HG03354 (cell line): ENCODE results near the gene CTXND1.

ENCODE experiments used
- ATAC-seq: cut with Tn5 transposase; IDR thresholded peaks from one replicate; pipeline ENCODE4 v1.9.1; 2021; ENCODE audit warnings: mild to moderate bottlenecking; ENCODE audit not compliant: unreplicated experiment, poor library complexity, severe bottlenecking

CTXND1 gene

DNA sequence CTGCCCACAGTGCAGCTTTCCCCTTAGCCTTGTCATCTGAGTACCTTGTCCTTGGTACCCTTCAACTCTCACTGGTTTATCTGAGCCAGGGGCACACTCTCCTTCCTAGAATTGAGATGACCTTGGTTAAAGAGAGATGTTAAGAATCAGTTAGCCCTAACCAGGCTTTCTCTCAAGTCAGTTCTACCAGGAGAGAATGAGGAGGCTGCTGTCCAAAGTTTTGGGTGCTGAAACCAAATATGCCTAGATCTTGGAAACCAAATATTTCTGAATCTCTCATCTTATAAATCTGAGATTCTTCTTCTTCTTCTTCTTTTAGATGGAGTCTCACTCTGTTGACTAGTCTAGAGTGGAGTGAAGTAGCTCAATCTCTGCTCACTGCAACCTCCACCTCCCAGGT, 12.0 kb upstream of the CTXND1 start:
- no peak for ATAC-seq

DNA sequence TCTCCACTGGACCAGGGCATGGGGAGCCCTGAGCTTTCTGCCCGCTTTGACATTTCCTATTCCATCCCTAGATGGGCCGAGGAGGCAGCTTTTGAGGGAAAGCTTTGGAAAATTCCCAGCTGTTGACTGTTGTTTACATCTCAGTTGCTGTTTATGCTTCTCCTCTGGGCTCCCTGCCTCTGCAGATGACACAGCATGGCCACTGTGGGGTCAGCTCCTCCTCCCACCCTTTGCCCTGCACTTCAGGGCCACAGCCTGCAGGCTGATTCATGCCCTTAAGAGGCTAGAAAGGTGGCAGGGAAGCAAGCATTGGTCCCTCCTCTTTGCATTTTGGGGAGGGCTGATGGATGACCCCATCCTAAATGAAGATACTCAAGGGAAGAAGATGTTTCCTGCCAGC, 8.5 kb upstream of the CTXND1 start:
- no peak for ATAC-seq

DNA sequence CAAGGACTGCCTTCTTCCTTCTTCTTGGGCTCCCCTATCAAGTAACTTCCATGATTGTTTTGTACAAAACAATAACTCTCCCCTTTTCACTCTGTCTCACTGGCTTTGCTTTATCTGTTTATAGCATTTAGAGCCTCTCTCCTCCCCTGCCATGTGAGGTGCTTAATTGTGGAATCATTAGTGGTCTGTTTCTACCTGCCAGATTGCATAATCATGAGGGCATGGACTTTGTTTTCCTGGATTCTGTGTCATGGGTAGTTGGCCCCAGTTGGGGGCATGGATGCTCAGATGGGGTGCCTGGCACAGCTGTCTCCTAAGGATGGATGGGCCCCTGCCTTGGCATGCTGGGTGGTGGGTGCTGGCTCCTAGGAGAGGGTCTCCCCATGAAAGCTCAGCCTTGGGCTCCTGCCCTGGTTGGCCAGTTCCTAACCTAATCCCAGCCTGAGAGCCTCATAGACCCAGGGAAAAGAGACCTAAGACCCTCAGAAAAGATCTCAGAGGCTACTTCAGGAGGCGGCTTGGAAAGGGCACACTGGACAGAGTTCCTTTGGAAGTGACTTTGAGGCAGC, 8.0 kb upstream of the CTXND1 start:
- ATAC-seq: no peak

DNA sequence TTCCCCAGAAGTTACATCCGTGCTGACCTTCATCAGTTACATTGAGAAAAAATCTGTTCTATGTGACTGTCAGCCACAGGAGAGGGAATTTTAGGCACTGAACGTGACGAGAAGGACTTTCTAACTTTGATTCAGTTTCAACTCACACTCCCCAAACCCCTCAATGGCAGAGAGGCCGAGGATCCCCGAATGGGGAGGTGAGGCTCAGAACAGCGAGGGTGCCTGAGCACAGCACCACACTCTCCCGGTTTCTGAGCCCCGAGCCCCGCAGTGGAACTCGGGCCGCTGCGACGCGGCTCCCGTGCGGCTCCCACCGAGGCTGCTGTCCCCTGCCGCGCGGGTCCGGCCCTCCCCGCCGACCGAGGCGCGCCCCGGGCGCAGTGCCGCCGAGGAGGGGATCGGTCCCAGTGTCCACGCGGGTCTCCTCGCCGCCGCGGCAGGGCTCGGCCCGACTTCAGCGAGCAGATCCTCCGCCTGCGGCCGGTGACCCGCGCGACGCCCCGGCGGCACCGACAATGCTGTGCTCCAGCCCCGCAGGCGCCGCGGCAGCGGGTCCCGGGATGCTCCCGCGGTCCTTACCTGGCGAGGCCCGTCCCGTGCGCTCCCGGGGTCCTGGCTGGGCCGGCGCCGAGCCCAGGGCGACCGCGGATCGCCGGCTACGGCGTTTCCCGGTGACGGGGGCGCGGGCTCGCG, 439 bp downstream of the CTXND1 start:
- ATAC-seq: no peak

DNA sequence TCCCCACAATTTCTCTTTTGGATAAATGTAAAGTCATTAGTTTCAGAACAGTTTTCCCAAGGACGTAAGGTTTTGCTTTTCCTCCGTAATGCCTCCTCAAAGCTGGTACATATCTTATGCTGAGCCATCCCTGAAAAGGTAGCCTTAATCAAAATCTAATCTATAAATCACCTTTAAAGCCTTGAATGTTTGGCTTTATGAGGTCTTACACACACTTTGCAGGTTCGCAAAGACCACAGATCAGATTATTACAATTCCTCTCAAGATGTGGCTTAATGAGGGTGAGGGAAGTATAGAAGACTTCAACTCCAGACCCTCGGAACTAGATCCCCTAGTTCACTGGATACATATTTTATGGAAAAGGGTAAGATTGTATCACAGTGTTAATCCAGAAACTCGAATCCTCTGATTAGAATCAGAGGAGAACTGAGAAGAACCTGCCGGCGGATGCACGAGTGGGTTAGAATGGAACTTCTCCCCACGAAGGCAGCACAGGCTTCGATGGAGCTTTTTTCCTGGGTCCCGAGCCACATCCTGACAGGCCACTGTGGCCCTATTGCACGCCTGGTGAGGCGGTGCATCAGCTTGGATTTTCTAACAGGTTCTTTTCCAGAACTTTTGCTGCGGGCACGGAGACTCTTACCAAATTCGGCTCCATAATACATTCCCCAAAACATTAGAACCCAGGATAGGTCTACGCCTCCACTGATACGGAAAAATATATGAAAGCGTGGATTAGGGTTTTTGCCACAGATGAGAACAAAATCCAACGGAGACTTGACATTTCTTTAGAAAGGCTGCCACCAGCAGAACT, 1.2 kb downstream of the CTXND1 start:
- no peak for ATAC-seq

DNA sequence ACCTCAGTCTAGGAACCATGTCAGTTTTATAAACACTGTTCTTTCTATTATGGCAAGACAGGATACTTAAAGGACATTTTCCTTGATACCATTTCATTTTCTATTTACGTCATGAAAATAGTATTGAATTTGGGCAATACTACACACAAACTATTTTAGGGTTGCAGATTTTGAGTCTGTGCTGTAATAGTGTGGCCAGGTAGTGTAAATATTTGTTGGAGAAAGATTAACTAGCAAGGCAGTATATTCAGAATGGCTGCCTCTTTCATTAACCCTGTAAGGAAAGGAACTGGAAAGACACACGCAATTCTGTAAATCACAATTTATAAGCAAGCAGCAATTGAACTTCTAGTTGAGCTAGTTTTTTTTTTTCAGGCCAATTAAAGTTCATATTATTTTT, 2.0 kb downstream of the CTXND1 start:
- ATAC-seq: no peak

DNA sequence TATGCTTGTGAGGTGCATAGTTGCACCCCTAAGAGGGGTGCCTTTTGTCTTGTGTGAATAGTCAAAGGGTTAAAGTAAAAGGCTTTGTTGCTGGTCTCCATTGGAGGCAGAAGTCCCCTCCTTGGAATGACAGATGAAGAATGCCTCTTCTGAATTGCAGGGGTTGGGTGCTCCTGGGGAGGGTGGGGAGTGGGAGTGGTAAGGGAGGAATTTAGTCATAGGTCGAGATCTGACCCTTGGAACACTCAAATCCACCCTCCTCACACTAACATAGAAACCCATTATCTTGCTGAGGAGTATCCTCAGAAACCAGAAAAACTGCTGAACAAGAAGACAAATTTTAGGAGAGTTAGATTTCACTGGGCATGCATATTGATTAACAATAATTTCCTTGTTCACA, 4.7 kb downstream of the CTXND1 start:
- ATAC-seq: no peak

DNA sequence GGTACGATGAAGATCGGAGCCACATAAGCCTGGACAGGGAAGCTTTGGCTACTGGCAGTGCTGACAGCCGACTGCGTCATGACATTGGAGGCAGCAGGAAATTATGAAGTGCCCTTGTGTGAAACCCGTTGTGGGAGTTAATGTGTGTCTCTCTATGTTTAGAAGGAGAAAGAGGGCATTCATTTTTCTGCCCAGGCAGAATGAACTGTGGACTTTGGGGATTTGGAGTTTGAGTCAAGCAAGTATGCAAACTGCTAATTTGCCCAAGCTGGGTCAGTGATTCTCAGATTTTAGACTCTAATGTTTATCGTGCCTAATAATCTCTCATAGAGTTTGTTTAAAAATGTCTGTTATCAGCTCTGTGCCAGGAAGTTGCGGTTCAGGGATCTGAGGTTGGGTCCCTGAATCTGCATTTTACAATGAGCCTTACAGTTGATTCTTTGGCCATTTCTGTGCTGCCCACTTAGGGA, 5.6 kb downstream of the CTXND1 start:
- ATAC-seq: no peak

DNA sequence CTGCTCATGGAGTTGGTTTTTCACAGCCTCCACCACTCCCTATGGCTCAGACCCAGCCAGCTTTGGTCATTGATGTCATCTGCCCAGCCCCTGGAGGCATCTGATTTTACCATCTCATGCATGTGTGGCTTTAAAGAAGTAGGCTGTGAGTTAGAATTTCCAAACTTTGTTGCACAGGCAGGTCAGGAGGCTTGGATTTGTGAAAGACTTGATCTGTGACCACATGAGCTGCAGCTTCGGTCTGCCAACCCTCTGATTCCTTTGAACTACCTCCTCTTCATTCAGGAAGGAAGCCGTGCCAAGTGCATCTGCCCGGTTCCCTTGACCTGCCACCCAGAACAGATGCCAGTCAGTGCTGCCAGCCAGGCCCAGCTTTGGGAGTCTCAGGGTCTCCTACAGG, 9.2 kb downstream of the CTXND1 start:
- ATAC-seq: no peak

DNA sequence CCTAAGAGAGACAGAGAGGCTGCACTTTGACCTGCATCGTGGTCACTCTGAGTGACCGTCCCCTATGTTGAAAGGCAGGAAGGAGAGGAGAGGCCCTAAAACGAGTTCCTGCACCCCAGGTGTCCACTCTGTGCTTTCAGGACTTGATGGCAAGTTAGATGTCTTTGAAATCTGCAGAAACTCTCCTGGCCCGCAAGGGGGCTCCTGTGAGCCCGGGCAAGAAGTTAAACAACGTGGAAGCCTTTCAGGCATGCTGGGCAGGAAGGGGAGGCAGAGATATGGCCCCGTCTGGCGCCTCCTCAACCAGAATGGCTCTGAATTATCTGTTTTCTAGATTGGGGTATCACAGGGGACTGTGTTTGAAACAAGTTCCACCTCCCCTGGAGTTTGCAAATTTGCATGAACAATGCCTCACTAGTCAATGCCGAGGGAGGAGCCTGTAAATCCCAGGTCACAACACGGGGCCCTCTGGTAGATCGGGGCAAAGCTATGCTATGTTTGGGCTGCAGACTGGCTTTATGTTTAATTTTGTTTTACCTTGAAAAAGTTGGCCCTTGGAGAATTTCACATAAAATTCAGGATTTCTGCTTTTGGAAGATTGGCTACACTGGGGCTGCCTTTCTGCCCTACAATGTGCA, 9.8 kb downstream of the CTXND1 start:
- no peak for ATAC-seq

DNA sequence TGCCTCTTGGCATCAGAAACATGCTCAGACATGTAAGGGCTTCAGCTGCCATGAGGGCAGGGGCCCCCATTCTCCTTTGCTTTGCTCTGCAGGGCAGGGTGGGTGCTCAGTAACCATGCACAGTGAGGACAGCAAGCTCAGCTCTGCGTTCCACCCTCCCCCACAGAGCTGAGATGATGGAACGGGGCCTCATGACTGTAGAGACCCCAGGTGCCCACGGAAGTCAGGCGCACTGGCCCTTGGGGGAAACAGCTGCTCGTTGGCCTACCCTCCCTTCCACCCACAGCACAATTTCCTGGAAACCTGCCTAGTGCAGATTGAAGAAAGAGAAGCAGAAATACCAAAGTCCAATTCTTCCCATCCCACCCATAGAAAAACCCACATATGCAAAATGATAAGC, 10.5 kb downstream of the CTXND1 start:
- no peak for ATAC-seq

DNA sequence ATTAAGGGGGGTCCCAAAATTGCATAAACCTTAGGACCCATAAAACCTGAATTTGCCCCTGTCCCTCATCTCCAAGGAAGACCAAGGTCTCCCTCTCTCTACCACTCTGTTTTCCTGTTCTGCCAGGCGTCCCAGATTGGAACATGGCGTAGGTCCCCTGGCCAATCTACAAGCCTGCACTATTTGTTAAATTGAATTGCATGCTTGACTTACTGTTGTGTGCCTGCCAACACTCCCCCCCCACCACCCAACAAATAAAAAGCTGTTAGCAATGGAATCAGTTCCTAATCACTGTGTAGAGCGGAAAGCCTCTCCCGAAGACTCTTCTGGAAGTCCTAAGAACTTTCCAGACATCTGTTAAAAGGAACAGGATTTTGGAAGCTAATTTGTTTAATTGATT, 11.7 kb downstream of the CTXND1 start:
- no peak for ATAC-seq

DNA sequence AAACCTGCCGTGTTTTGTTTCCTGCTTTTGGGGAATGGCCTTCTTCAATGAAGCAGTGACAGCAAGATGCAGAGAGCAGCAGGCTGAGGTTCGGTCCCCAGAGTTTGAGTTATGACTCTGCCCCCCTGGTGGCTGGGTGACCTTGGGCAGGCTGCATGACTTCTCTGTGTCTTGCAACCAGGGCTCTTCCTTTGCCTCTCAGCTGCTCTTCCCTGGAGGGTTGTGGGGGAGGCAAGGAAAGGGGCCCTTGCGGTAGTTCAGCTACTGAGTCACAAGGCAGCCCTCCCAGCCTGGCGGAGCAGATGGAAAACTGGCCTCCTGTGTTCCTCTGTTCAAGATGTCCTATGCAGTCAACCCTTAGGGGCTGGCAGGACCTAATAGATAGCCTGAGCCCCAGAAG, 17.1 kb downstream of the CTXND1 start:
- ATAC-seq: no peak

DNA sequence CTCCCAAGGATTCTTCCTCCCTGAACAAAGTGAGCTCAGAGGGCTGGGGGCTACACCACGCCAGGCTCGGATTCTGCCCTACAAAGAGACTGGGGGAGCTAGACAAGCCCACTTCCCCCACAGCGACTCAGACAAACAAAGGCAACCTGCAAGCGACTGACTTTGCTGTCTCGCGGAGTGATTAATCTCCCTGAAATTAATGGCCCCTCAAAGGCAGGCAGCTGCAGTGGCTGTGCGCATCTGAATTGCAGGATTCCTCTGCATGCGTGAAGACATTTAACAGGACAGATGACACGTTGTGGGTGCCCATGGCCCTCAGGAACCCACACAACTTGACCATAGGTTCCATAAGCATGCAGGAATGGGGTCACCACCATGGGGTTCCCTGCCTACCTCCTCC, 18.4 kb downstream of the CTXND1 start:
- no peak for ATAC-seq

DNA sequence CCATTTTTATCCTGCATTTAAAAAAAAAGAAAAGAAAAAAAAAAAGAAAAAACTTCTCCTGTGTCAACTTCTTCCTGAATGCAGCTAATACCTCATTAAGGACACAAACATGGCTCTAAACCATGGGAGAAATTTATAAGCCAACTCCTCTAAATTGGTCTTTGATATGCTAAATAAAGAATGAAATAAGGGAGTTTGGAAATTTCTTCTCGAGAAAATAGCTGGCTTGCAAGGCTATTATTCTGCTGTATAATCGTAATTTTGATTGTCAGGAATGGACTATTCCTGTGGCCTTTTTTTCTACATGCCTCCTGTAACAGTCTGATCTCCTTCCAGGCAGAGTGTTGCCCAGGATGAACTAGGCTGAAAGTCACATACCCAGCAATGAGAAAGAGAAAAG, 20.6 kb downstream of the CTXND1 start:
- no peak for ATAC-seq

DNA sequence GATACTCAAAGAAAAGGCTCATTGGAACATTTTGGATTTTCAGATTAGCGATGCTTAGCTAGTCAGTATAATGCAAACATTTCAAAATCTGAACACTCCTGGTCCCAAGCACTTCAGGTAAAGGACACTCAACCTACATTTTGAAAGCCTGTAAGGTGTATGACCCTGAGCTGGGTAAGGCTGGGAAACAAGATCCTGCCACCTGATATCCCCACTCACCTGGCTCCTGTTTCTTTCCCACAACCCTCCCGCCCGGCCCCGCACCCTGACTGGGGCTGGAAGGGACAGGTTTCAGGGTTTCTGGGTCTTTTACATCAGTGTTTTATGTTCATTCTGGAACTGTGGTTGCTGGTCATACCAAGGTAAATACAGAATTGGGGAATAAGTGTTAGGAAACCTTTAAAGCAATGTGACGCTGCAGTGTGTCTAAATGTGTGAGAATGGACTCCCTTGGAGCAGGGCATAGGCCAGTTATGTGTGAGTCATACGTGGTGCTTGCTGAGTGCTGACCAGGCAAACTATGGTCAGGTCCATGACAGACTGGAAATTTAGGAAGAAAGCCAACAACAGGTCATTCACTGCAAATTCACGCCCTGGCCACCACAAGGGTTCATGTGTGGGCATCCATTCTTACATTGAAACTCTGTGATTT, 22.9 kb downstream of the CTXND1 start:
- no peak for ATAC-seq

DNA sequence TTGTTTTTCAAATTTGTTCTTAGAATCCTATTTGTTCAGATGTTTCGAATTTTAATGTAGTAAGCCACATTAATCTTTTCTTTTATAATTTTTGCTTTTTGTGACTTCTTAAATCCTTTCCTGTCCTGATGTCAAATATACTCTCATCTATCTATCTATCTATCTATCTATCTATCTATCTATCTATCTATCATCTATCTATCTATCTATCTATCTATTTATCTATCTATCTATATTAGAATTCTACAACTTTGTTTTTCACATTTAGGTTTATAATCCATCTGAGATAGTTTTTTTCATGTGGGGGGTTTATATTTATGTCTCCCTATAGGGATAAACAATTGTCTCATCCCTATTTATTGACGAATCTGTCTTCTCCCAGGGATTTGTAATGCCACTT, 32.1 kb downstream of the CTXND1 start:
- ATAC-seq: no peak

DNA sequence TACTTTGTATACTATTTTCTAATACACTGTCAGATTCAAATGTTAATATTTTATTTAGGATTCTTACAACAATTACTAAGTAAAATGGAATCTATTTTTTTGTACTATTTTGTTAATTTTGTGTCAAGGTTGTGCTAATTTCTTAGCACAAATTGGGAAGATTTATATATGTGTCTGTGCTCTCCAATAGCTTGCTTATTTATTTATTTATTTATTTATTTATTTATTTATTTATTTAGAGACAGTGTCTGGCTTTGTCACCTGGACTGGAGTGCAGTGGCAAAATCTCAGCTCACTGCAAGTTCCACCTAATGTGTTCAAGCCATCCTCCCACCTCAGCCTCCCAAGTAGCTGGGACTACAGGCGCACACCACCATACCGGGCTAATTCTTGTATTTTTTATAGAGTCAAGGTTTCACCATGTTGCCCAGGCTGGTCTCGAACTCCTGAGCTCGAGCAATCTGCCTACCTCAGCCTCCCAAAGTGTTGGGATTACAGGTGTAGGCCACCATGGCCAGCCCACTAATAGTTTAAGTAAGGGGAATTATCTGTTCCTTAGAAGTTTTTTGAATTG, 34.6 kb downstream of the CTXND1 start:
- ATAC-seq: no peak

DNA sequence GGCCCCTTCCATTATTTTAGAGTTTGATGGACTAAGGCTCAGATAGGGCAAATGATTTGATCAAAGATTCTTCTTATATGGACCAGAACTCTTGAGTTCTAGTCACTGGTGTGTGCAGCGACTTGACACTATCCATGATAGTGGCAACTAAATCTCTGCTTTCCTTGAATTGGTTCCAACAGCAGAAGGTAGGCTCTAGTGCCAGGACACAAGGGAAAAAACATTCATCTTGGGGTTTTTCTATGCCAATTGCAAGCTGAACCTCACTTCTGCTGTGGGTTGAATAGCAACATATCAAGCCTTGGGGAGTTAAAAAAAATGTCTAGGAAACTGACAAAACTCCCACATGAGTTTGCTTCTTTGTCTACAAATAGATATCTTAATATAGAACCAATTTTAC, 35.1 kb downstream of the CTXND1 start:
- no peak for ATAC-seq

DNA sequence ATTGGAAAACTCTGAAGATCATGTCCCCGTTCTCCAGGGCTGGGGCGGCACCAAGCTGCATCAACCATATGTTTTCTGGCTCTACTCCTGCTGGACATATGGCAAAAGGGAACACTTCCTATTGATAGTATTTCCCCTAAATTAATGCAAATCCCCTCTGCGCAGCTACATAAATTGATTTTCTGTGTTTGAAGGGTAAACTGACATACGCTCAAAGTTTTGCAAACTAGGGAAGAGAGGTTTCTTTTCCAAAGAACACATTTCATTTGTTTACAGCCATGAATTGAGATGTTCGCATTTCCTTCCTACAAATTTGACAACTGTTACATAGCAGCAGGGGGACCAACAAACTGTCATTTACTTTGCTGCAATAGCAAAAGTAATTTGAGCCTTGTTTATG, 35.9 kb downstream of the CTXND1 start:
- no peak for ATAC-seq
